GM19043 (cell line): ENCODE results near the gene PRKCB.

Source experiments
- ATAC-seq: cut with Tn5 transposase; IDR thresholded peaks from one replicate; pipeline ENCODE4 v1.9.1; 2021; ENCODE audit warnings: low read depth; ENCODE audit not compliant: unreplicated experiment

PRKCB gene

DNA sequence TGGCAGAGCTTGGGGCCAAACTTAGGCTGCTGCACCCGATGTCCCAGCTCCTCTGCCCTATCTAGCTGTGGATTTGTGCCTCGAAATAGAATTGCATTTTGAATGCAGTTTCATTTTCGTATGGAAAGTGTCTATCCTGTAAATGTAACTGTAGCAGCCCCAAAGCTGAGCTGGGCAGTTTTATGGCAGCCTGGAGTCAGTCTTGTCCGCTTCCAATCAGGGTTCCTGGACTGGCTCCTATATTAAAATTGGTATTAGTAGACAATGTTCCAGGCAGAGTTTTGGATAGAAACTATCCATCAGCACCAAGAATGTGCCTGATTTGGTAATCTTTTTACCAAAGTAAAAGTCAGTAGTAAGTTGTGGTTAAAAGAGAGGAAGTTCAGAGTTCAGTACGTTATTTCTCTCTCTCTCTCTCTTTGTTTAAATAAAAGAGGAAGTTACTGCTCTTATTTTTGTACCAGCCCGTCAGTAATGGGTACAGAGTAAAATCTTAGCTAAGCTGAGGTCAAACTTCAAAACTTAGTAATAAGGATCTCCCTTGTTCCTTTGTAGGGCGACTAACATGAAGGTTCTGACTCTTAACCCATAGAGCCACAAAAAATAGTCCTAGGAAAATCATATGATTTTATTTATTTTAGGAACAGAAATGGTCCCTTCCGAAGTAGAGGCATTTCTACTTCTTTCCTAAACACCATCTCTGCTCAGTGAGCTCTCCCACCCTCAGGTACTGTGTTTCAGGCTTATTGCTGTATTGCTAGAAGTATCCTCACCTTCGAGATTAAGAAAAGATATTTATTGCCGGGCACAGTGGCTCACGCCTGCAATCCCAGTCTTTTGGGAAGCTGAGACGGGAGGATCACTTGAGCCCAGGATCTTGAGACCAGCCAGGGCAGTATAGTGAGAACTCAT lies 28.0 kb downstream of the PRKCB start:
- peak; percentile 61 for ATAC-seq

DNA sequence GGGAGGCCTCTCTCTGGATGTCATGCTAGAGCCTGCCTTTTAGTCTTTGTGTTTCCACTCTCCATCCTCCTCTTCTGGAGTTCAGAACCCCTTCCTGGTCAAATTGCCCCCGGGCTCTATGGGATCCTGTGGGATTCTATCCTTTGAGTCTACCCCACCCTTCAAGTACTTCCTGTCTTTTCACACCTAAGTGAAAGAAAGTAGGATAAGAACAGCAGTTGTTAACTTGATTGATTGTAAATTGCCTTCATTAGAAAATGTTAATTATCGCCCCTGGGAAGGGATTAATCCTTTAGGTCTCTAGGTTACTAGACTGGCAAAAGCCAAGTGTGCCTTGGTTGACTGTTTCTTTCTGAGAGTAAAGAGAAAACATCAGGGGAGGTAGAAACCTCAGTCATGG lies 30.1 kb downstream of the PRKCB start:
- ATAC-seq = no peak

- ATAC-seq = no peak
Observed at GRCh38 chr16:23866621-23867020, 30.8 kb downstream of the PRKCB start.

GRCh38 chr16:23867566-23867965 lies 31.8 kb downstream of the PRKCB start:
- no peak for ATAC-seq

- ATAC-seq = no peak
Observed at GRCh38 chr16:23868136-23868535, 32.4 kb downstream of the PRKCB start.

GRCh38 chr16:23869052-23869451 lies 33.3 kb downstream of the PRKCB start:
- no peak for ATAC-seq

- ATAC-seq = no peak
Observed at GRCh38 chr16:23871924-23872323, 36.1 kb downstream of the PRKCB start.

DNA sequence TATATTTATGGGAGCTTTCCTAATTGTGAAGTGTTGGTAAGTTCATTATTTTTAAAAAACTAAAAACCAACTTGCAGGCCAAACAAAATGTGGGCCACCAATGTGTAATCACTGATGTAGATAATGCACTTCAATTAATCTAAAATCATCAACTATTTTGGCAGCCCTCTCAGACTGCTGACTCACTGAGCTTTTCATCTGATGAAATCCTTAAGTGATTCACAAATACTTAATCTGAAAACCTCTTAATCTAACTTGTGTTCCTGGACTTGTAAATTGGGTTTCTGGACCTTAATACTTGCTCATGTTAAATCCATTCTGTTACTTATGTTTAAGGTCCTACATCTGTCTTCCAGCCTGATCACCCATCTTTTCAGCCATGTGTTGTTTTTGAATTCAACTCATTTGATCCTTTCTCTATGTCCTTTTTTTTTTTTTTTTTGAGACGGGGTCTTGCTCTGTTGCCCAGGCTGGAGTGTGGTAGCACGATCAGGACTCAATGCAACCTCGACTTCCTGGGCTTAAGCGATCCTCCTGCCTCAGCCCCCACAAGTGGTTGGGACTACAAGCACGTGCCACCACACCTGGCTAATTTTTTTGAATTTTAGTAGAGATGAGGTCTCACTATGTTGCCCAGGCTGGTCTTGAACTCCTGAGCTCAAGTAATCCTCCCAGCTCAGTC lies 39.0 kb downstream of the PRKCB start:
- ATAC-seq = no peak

DNA sequence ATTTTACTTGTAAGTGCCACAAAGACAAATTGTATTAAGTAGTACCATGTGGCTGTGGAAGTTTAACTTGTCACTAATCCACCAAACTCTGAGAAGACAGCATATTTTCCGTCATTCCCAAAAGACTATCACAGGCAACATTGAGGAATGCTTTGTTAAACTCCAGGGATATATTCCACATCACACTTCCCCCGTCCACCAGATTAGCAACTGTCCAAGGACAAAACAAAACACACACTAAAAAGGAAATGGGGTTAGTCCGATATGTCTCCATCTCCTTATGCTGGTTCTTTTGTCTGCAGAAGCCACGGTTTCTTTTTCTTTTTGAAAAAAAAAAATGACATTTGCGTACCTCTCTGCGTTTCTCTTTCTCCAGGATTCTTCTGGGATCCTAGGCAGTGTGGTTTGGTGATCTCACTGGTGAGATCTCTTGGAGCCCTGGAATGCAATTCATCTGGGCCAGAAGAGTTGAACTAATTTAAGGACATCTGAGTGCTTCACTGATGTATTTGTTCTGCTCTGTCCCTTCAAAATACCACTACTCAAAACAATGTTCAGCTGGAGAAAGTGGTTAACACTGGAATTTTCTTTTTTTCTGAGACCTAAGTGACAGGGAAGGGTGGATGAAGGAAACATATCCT lies 40.6 kb downstream of the PRKCB start:
- no peak for ATAC-seq

DNA sequence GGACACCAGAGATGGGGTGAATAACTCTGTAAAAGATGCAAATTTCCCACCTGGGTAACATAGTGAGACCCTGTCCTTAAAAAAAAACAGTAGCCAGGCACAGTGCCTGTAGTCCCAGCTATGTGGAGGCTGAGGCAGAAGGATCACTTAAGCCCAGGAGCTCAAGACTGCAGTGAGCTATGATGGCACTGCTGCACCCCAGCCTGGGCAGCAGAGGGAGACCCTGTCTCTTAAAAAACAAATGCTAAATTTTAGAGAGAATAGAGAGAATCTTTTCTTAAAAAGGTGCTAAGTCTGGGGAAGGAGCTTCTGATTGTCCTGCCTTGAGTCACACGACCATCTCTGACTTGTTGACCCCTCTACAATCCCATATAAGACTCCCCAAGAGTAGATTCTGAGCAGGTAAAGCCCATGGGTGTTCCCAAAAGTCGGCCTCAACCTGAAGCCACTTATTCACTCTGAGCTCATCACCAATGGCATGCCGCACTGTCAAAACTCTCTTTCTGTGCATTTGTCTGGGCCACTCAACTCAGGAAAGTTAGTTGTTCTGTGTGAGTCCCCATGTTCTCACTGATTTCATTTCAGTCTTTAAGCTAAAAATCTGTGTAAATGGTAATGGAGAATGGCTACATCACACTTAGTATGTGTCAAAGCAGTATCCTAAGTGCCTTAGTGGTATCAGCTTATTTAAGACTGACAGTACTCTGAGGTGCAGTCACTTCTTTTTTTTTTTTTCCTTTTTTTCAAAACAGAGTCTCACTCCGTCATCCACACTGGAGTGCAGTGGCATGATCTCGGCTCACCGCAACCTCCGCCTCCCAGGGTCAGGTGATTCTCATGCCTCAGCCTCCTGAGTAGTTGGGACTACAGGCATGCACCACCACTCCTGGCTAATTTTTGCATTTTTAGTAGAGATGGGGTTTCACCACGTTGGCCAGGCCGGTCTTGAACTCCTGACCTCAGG lies 41.6 kb downstream of the PRKCB start:
- no peak for ATAC-seq

GRCh38 chr16:23879735-23880373 lies 44.1 kb downstream of the PRKCB start:
- ATAC-seq = no peak

GRCh38 chr16:23889189-23889588 lies 53.4 kb downstream of the PRKCB start:
- ATAC-seq = no peak

- no peak for ATAC-seq
Observed at GRCh38 chr16:23893986-23894385, 58.2 kb downstream of the PRKCB start.

DNA sequence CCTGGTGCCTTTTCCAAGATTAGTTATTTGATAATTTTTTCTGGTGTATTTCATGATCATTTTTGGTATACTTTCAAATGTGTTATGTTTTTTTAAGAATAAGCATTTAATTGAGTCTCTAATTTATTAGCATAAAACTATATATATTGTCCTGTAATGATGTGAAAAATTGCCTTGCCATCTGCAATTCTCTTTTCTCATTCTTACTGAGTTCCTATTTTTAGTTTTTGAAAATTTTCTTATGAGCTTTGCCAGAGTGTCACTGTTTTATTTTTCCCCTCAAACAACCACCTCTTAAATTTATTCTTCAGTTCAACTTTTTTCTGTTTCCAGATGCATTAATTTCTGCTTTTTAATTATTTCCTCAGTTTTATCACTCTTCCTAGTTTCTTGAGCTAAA lies 59.3 kb downstream of the PRKCB start:
- no peak for ATAC-seq

DNA sequence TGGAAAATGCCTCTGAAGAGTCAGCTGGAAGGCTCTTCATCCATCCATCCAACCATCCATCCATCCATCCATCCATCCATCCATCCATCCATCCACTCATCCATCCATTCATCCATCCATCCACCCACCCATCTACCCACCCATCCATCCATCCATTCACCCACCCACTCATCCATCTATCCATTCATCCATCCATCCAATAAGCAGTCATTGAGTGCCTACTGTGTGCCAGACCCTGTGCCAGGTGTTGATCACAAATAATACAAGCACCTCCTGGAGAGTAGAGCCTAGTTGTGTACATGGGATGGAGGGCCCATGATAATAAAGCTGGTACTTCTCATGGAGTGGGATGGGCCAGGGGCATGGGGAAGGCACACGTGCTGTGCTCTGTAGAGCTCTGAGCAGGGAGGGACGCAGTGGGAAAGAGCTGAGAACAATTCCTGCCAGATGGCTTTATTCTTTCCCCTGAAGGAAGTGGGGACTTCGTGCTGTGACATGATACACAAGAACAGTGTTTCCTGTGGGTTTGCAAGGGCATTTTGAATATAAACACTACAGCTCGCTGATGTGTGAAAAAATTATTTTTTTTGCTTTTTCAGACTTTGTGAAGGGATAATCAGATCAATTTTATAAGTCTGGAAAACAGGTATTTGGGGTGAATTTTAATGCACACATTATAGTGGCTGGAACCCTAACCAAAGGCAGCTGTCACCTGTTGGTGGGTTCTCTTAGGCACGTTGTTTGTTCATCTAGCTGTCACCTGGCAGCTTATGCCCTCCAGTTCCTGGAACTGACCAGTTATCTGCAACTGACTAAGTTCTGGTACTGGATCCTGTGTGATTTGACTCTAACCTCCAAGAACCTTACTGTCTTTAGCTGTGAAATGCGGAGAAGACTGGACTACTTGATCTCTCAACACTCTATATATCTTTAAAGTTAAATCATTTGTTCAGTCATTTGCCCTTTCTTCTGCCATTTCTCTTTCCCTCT lies 61.3 kb downstream of the PRKCB start:
- ATAC-seq = no peak

DNA sequence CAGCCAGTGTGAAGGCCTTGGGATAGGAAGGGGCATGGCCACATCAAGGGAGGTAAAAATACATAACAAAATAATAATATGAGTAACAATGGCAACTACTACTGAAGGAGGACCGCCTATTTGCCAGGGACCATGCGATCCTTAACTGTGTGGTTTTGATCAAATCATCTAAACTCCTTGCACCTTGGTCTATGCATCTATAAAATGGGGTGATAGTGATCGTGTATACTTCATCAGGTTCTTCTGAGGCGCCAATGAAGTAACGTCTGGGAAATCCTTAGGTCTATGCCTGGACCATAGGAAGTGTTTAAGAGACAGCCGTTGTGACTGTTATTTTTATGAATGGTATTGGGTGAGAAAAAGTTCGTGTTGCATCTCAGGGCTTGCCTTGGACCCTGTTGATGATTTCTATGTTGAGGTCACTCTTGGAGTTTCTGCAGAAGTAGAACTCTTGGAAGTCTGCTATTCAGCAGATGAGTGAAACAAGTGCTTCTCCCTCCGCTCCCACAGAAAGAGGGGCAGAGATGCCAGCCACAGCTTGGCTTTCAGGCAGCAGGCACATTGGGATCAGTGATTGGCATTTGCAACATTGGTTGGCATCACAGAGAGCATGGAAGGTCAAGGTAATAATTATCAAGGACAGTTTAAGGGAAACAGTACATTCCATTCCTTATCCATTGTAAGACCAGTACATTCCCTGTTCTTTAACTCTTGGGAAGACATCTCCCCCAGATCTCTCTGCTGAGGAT lies 63.1 kb downstream of the PRKCB start:
- no peak for ATAC-seq

DNA sequence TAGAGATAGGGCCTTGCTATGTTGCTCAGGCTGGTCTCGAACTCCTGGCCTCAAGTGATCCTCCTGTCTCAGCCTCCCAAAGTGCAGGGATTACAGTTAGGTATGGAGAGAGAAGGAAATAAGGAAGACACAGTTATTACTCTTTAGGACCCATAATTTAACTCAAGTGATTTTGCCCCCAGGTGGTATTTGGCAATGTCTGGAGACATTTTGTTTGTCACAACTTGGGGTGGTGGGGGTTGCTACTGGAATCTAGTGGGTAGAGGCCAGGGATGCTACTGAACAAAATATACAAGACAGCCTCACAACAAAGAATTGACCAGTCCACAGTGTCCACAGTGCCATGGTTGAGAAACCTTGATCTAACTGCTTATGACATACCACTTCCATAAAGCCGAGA lies 64.1 kb downstream of the PRKCB start:
- ATAC-seq = no peak
